HepG2 (cell line): ENCODE results near the gene STPG2. TPM values are rescaled to one million over a fixed set of nuclear protein-coding genes. Genes with fewer than 3 reads are reported as not detected.

Experiments used
- ATAC-seq: fragments of 200-7000 bp; cut with Tn5 transposase; 3 replicates; pipeline ENCODE4 v1.9.1; 2020; ENCODE audit warnings: mild to moderate bottlenecking, moderate library complexity
- BruUV-seq: library from RNA; stranded (reverse); fragments of 400-500 nt; replicated peaks from 2 replicates; lab custom pipeline; 2021; lab: Mats Ljungman, UMichigan
- CTCF ChIA-PET: fragments of 300-600 bp; formaldehyde crosslinking; extraction: SDS; loops from one replicate; lab custom pipeline; 2021; ENCODE audit warnings: low total read pairs, inconsistent platforms, low intra/inter-chr PET ratio; lab: Yijun Ruan, JAX
- POLR2A ChIA-PET: fragments of 350-600 bp; sonication (Branson Sonifier 250); formaldehyde crosslinking; loops from one replicate; lab custom pipeline; 2020; ENCODE audit warnings: antibody characterized with exemption, inconsistent platforms; lab: Yijun Ruan, JAX
- DNase-seq: peaks from one replicate; pipeline ENCODE4 v3.0.0-alpha.2; 2015; ENCODE audit warnings: low spot score
- FAIRE-seq: peaks from 3 replicates; lab custom pipeline; 2011; peaks lifted over from hg19 to GRCh38; lab: Jason Lieb, UNC
- H2AFZ ChIP-seq: one replicate; pipeline ENCODE4 v1.6.1; 2011; ENCODE audit warnings: low read length, inconsistent platforms
- H3K27ac ChIP-seq: fragments of 300-600 bp; 3 replicates; pipeline ENCODE4 v1.8.0; 2011; ENCODE audit warnings: mixed run types, mild to moderate bottlenecking, mixed read lengths, low read length, inconsistent platforms; ENCODE audit not compliant: insufficient read depth; ENCODE audit errors: extremely low read length
- H3K27me3 ChIP-seq, 2 experiments: fragments of 200-600 bp in 1 of 2; 2 replicates in 1 of 2; 3 replicates in 1 of 2; pipeline versions ENCODE4 v1.6.0 to v1.8.0; 2011; ENCODE audit warnings: low read length in 2 of 2, mild to moderate bottlenecking in 2 of 2, moderate library complexity in 2 of 2, inconsistent platforms in 1 of 2; ENCODE audit not compliant: insufficient read depth in 2 of 2, control insufficient read depth in 1 of 2
- H3K36me3 ChIP-seq, 2 experiments: fragments of 200-600 bp in 1 of 2; replicated peaks in 1 of 2; 2 replicates in 1 of 2; 3 replicates in 1 of 2; pipeline versions ENCODE4 v1.5.1 to v1.8.0; 2011; ENCODE audit warnings: low read length in 2 of 2, inconsistent platforms in 1 of 2; ENCODE audit not compliant: insufficient read depth in 2 of 2, control insufficient read depth in 1 of 2
- H3K4me1 ChIP-seq: 2 replicates; pipeline ENCODE4 v1.5.1; 2012; ENCODE audit warnings: low read length, inconsistent platforms; ENCODE audit not compliant: insufficient read depth
- H3K4me2 ChIP-seq: 2 replicates; pipeline ENCODE4 v1.6.0; 2011; ENCODE audit warnings: low read depth, low read length, inconsistent platforms
- H3K4me3 ChIP-seq, 3 experiments: fragments of 200-600 bp in 1 of 3; sonication (generic), shearing (Covaris generic) in 1 of 3; replicated peaks in 1 of 3; 2 replicates each; pipeline ENCODE4 v1.5.1; 2011 to 2016; ENCODE audit warnings: low read length in 3 of 3, inconsistent platforms in 2 of 3, low read depth in 2 of 3, mild to moderate bottlenecking in 2 of 3, control low read depth in 1 of 3, mixed read lengths in 1 of 3; ENCODE audit not compliant: insufficient read depth in 1 of 3
- H3K79me2 ChIP-seq: one replicate; pipeline ENCODE4 v1.6.1; 2011; ENCODE audit warnings: low read length, inconsistent platforms; ENCODE audit not compliant: insufficient read depth
- H3K9ac ChIP-seq: 2 replicates; pipeline ENCODE4 v1.6.0; 2011; ENCODE audit warnings: mild to moderate bottlenecking, low read depth, low read length, inconsistent platforms; ENCODE audit not compliant: insufficient read depth
- H3K9me3 ChIP-seq: 2 replicates; pipeline ENCODE4 v1.5.1; 2012; ENCODE audit warnings: mild to moderate bottlenecking, low read length
- H4K20me1 ChIP-seq: 2 replicates; pipeline ENCODE4 v1.6.0; 2011; ENCODE audit warnings: inconsistent platforms, mild to moderate bottlenecking, low read length, moderate library complexity; ENCODE audit not compliant: insufficient read depth
- BORCS8-MEF2B ChIP-seq: sonication (generic); formaldehyde crosslinking; IDR thresholded peaks from 2 replicates; pipeline ENCODE4 v1.8.0; 2022; ENCODE audit warnings: mild to moderate bottlenecking, missing genetic modification reagents
- GMEB2 ChIP-seq: IDR thresholded peaks from 2 replicates; pipeline ENCODE4 v1.6.1; 2016; ENCODE audit warnings: missing biosample characterization, missing genetic modification reagents, low read depth
- PHF20 ChIP-seq: sonication (generic); formaldehyde crosslinking; IDR thresholded peaks from 2 replicates; pipeline ENCODE4 v1.5.0; 2020; ENCODE audit warnings: mild to moderate bottlenecking, missing genetic modification reagents
- ZNF761 ChIP-seq: sonication (generic); formaldehyde crosslinking; conservative IDR thresholded peaks from 2 replicates; pipeline ENCODE4 v1.4.0; 2020; ENCODE audit warnings: mild to moderate bottlenecking, missing genetic modification reagents
- ZNF792 ChIP-seq: IDR thresholded peaks from 2 replicates; pipeline ENCODE4 v1.6.1; 2016
- ZNF891 ChIP-seq: sonication (generic); formaldehyde crosslinking; IDR thresholded peaks from 2 replicates; pipeline ENCODE4 v1.5.0; 2020; ENCODE audit warnings: mild to moderate bottlenecking, missing genetic modification reagents
- ZSCAN21 ChIP-seq: sonication (generic); formaldehyde crosslinking; IDR thresholded peaks from 2 replicates; pipeline ENCODE4 v1.8.0; 2022; ENCODE audit warnings: mild to moderate bottlenecking, missing genetic modification reagents, moderate library complexity, borderline replicate concordance
- WGBS: methylation state at CpG from one replicate; pipeline ENCODE4 v1.1.6; 2017; ENCODE audit warnings: low lambda C conversion rate; 5-methylcytosine and 5-hydroxymethylcytosine counted together
- in situ Hi-C: cut with HindIII; loops from 2 replicates; pipeline ENCODE4 v1.10.0; 2017; ENCODE audit warnings: low pct_unique_long_range_greater_than_20kb; ENCODE audit not compliant: extremely low pct_ligation_motif_present
- intact Hi-C: fragments of 100-400 bp; cut with micrococcal nuclease; formaldehyde crosslinking; loops from one replicate; pipeline ENCODE4 v1.10.0; 2022; ENCODE audit not compliant: unreplicated experiment
- polyA plus RNA-seq, 8 experiments: library from polyadenylated mRNA; depleted of rRNA in 3 of 8; stranded (reverse) in 7 of 8; unstranded in 1 of 8; fragments of >200 nt; fragmentation: Illumina TruSeq in 4 of 8; extraction: Trizol in 4 of 8; gene quantifications; 2 replicates each; pipeline versions ENCODE4 v1.2.1 to v1.2.3, GENCODE V29; 2011 to 2016; ENCODE audit warnings: low read depth in 4 of 8, missing spikeins in 1 of 8, mixed read lengths in 1 of 8; ENCODE audit not compliant: insufficient read depth in 1 of 8
- total RNA-seq, 5 experiments: library from RNA; depleted of rRNA; stranded (reverse); fragments of >200 nt; fragmentation: Illumina TruSeq; extraction: Trizol; gene quantifications; 2 replicates each; pipeline ENCODE4 v1.2.3, GENCODE V29; 2016; ENCODE audit warnings: low read depth in 1 of 5
- TF ChIP-seq, protein P1 (sequence below): sonication (generic); formaldehyde crosslinking; IDR thresholded peaks from 2 replicates; pipeline ENCODE4 v1.4.0; 2020; ENCODE audit warnings: missing genetic modification reagents

STPG2 gene
- total and polyA plus RNA-seq, 2 of the 13 experiments (the other 11 are each of a cell fraction or from before 2014, with no cell fraction given) = 0.07 TPM; not detected in 1

GRCh38 chr4:97627750-97628149, 515.5 kb downstream of the STPG2 start:
- ATAC-seq (no peak), FAIRE-seq (no peak), DNase-seq (no peak)
- no peak overlapping the region for H3K9ac ChIP-seq
- H3K79me2 ChIP-seq = no peaks in the 10 kb centered on the region
- H3K27me3 ChIP-seq = no peaks in the 10 kb centered on the region; a peak in 1 of 5 replicates
- intact Hi-C loops (no loop called here), in situ Hi-C loops (no loop called here)
- H3K27ac ChIP-seq = no peak overlapping the region
- POLR2A ChIA-PET = no interaction called here
- no peak for TF ChIP-seq ZNF761 (CRISPR knock-in tag)
- no peak for TF ChIP-seq ZSCAN21 (CRISPR knock-in tag)
- TF ChIP-seq ZNF792 (CRISPR knock-in tag) = no peak
- no peak for TF ChIP-seq GMEB2 (CRISPR knock-in tag)
- no peak for TF ChIP-seq ZNF891 (CRISPR knock-in tag)
- TF ChIP-seq, protein P1, sequence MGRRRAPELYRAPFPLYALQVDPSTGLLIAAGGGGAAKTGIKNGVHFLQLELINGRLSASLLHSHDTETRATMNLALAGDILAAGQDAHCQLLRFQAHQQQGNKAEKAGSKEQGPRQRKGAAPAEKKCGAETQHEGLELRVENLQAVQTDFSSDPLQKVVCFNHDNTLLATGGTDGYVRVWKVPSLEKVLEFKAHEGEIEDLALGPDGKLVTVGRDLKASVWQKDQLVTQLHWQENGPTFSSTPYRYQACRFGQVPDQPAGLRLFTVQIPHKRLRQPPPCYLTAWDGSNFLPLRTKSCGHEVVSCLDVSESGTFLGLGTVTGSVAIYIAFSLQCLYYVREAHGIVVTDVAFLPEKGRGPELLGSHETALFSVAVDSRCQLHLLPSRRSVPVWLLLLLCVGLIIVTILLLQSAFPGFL = no peak
- TF ChIP-seq BORCS8-MEF2B (CRISPR knock-in tag) = no peak
- TF ChIP-seq PHF20 (CRISPR knock-in tag) = no peak
- H3K4me1 ChIP-seq = no peaks in the 10 kb centered on the region
- no TSS peak for BruUV-seq
- no peaks in the 10 kb centered on the region for H4K20me1 ChIP-seq
- H3K36me3 ChIP-seq = no peaks in the 10 kb centered on the region
- H2AFZ ChIP-seq = no peak overlapping the region
- CTCF ChIA-PET = no interaction called here
- WGBS = 2% methylated on average over 4 of the region's 4 CpGs
- no peak overlapping the region for H3K4me2 ChIP-seq
- H3K9me3 ChIP-seq = peaks cover 11% of the 10 kb centered on the region
- H3K4me3 ChIP-seq = no peak overlapping the region
